Astrocyte (in vitro differentiated cells and primary cell): ENCODE data around the gene ZNF182. TPM values are rescaled to one million over a fixed set of nuclear protein-coding genes. Genes with fewer than 3 reads are reported as not detected.
"Not testable (repeated sequence)": the region's sequence is repeated elsewhere in the genome, so short reads cannot be mapped to it uniquely, and the experiment has no call there.

Experiments
- DNase-seq: peaks from one replicate; pipeline ENCODE4 v3.0.0-alpha.2; 2010; ENCODE audit warnings: low read depth
- FAIRE-seq: peaks from 2 replicates; lab custom pipeline; 2011; peaks lifted over from hg19 to GRCh38; lab: Jason Lieb, UNC
- H2AFZ ChIP-seq: 2 replicates; pipeline ENCODE4 v1.6.0; 2012; ENCODE audit warnings: low read depth, low read length, inconsistent platforms
- H3K27ac ChIP-seq: 2 replicates; pipeline ENCODE4 v1.5.1; 2011; ENCODE audit warnings: low read depth, low read length, inconsistent platforms
- H3K27me3 ChIP-seq: 2 replicates; pipeline ENCODE4 v1.6.0; 2011; ENCODE audit warnings: low read length, inconsistent platforms; ENCODE audit not compliant: insufficient read depth
- H3K36me3 ChIP-seq: 2 replicates; pipeline ENCODE4 v1.5.1; 2011; ENCODE audit warnings: low read length, inconsistent platforms; ENCODE audit not compliant: insufficient read depth
- H3K4me1 ChIP-seq: 2 replicates; pipeline ENCODE4 v1.5.1; 2011; ENCODE audit warnings: low read length, inconsistent platforms; ENCODE audit not compliant: insufficient read depth
- H3K4me2 ChIP-seq: 2 replicates; pipeline ENCODE4 v1.6.0; 2012; ENCODE audit warnings: low read length, inconsistent platforms
- H3K4me3 ChIP-seq: 2 replicates; pipeline ENCODE4 v1.5.1; 2011; ENCODE audit warnings: low read depth, mild to moderate bottlenecking, low read length, inconsistent platforms; ENCODE audit not compliant: insufficient read depth
- H3K79me2 ChIP-seq: 2 replicates; pipeline ENCODE4 v1.6.0; 2012; ENCODE audit warnings: mild to moderate bottlenecking, low read length, inconsistent platforms; ENCODE audit not compliant: insufficient read depth
- H3K9ac ChIP-seq: 2 replicates; pipeline ENCODE4 v1.6.0; 2012; ENCODE audit warnings: mild to moderate bottlenecking, low read length, inconsistent platforms
- H3K9me3 ChIP-seq: 2 replicates; pipeline ENCODE4 v1.5.1; 2012; ENCODE audit warnings: low read depth, mild to moderate bottlenecking, low read length, inconsistent platforms; ENCODE audit not compliant: insufficient read depth
- H4K20me1 ChIP-seq: 2 replicates; pipeline ENCODE4 v1.6.0; 2012; ENCODE audit warnings: low read length, inconsistent platforms; ENCODE audit not compliant: insufficient read depth
- H3K27ac Mint-ChIP-seq: one replicate; pipeline ENCODE4 v1.8.0; 2021; ENCODE audit warnings: mild to moderate bottlenecking, mixed read lengths; ENCODE audit not compliant: unreplicated experiment
- H3K27me3 Mint-ChIP-seq: one replicate; pipeline ENCODE4 v1.8.0; 2021; ENCODE audit warnings: low read depth, mixed read lengths; ENCODE audit not compliant: unreplicated experiment
- H3K36me3 Mint-ChIP-seq: one replicate; pipeline ENCODE4 v1.8.0; 2021; ENCODE audit warnings: low read depth, mixed read lengths; ENCODE audit not compliant: unreplicated experiment
- H3K4me1 Mint-ChIP-seq: one replicate; pipeline ENCODE4 v1.8.0; 2021; ENCODE audit warnings: low read depth, mixed read lengths; ENCODE audit not compliant: unreplicated experiment
- H3K4me3 Mint-ChIP-seq: one replicate; pipeline ENCODE4 v1.8.0; 2021; ENCODE audit warnings: mild to moderate bottlenecking, moderate library complexity, mixed read lengths; ENCODE audit not compliant: unreplicated experiment
- H3K9me3 Mint-ChIP-seq: one replicate; pipeline ENCODE4 v1.8.0; 2021; ENCODE audit warnings: mild to moderate bottlenecking, mixed read lengths; ENCODE audit not compliant: unreplicated experiment
- EZH2 ChIP-seq: IDR thresholded peaks from 2 replicates; pipeline ENCODE4 v1.6.1; 2012; ENCODE audit warnings: mild to moderate bottlenecking, low read length, inconsistent platforms; ENCODE audit not compliant: insufficient read depth
- total RNA-seq: library from RNA; stranded (reverse); gene quantifications from 2 replicates; pipeline ENCODE4 v1.2.1, GENCODE V29; 2021
- TF ChIP-seq, protein P1 (sequence below): IDR thresholded peaks from 2 replicates; pipeline ENCODE4 v1.5.1; 2011; ENCODE audit warnings: low read depth, mild to moderate bottlenecking, inconsistent platforms, low read length, moderate library complexity; ENCODE audit not compliant: insufficient read depth

The ZNF182 gene
- total RNA-seq, 1 donor from 2014 or later, result 4.5 TPM

GRCh38 chrX:47976254-47977151 is 27.3 kb downstream of the ZNF182 start:
- FAIRE-seq (peak; percentile 90), DNase-seq (no peak)
- no peak overlapping the region for H3K4me3 Mint-ChIP-seq
- H3K36me3 ChIP-seq, result peaks cover 4% of the 10 kb centered on the region
- H3K4me2 ChIP-seq, result no peak overlapping the region
- H3K79me2 ChIP-seq, result no peaks in the 10 kb centered on the region
- H3K27me3 ChIP-seq, result no peaks in the 10 kb centered on the region
- TF ChIP-seq EZH2, result no peak
- TF ChIP-seq, protein P1, sequence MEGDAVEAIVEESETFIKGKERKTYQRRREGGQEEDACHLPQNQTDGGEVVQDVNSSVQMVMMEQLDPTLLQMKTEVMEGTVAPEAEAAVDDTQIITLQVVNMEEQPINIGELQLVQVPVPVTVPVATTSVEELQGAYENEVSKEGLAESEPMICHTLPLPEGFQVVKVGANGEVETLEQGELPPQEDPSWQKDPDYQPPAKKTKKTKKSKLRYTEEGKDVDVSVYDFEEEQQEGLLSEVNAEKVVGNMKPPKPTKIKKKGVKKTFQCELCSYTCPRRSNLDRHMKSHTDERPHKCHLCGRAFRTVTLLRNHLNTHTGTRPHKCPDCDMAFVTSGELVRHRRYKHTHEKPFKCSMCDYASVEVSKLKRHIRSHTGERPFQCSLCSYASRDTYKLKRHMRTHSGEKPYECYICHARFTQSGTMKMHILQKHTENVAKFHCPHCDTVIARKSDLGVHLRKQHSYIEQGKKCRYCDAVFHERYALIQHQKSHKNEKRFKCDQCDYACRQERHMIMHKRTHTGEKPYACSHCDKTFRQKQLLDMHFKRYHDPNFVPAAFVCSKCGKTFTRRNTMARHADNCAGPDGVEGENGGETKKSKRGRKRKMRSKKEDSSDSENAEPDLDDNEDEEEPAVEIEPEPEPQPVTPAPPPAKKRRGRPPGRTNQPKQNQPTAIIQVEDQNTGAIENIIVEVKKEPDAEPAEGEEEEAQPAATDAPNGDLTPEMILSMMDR, result no peak
- H3K9me3 ChIP-seq, result peaks cover 36% of the 10 kb centered on the region
- H3K4me3 ChIP-seq, result no peak overlapping the region
- no peak overlapping the region for H3K27ac Mint-ChIP-seq
- no peak overlapping the region for H3K9ac ChIP-seq
- H4K20me1 ChIP-seq, result no peaks in the 10 kb centered on the region
- no peaks in the 10 kb centered on the region for H3K4me1 ChIP-seq
- H2AFZ ChIP-seq, result no peak overlapping the region
- peaks cover 51% of the 10 kb centered on the region for H3K9me3 Mint-ChIP-seq
- no peaks in the 10 kb centered on the region for H3K27me3 Mint-ChIP-seq
- peaks cover 56% of the 10 kb centered on the region for H3K36me3 Mint-ChIP-seq
- H3K4me1 Mint-ChIP-seq, result no peaks in the 10 kb centered on the region
- H3K27ac ChIP-seq, result no peak overlapping the region

DNA sequence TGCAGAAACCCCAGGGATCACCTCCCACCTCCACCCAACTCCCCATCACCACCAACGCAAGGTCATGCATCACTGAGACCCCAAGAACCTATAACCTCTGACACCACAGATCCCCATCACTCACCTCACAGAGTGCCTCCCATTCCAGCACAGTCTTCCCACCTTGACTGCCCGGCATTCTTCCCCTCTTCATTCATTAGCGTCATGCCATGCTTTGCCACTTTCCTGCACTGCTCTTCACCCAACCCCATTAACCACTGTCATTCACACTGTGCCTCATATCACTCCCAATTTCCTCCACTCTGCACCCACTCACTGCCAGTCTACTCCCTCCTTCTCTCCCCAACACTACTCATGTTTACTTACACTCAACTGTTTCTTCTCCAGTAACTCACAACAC is 30.6 kb downstream of the ZNF182 start:
- H3K9ac ChIP-seq, result no peak overlapping the region
- H3K9me3 Mint-ChIP-seq, result peaks cover 48% of the 10 kb centered on the region
- H3K36me3 ChIP-seq, result peaks cover 4% of the 10 kb centered on the region
- H3K36me3 Mint-ChIP-seq, result peaks cover 31% of the 10 kb centered on the region
- H2AFZ ChIP-seq, result no peak overlapping the region
- H3K27me3 ChIP-seq, result no peaks in the 10 kb centered on the region
- H4K20me1 ChIP-seq, result no peaks in the 10 kb centered on the region
- H3K9me3 ChIP-seq, result peaks cover 32% of the 10 kb centered on the region
- no peak overlapping the region for H3K4me3 Mint-ChIP-seq
- H3K4me3 ChIP-seq, result no peak overlapping the region
- H3K4me1 Mint-ChIP-seq, result no peaks in the 10 kb centered on the region
- H3K4me1 ChIP-seq, result no peaks in the 10 kb centered on the region
- no peaks in the 10 kb centered on the region for H3K27me3 Mint-ChIP-seq
- no peak overlapping the region for H3K27ac Mint-ChIP-seq
- no peak overlapping the region for H3K27ac ChIP-seq
- no peak for TF ChIP-seq EZH2
- TF ChIP-seq, protein P1, result no peak
- FAIRE-seq (no peak), DNase-seq (no peak)
- no peaks in the 10 kb centered on the region for H3K79me2 ChIP-seq
- no peak overlapping the region for H3K4me2 ChIP-seq

- DNase-seq, H3K27me3 ChIP-seq, H3K27me3 Mint-ChIP-seq, H3K27ac Mint-ChIP-seq, H3K4me1 ChIP-seq, FAIRE-seq, H3K27ac ChIP-seq, H3K4me3 ChIP-seq, H4K20me1 ChIP-seq, H3K36me3 Mint-ChIP-seq, H3K9me3 ChIP-seq, H3K4me2 ChIP-seq, H3K36me3 ChIP-seq, H3K4me3 Mint-ChIP-seq, H3K9ac ChIP-seq, H3K79me2 ChIP-seq, H3K4me1 Mint-ChIP-seq, H2AFZ ChIP-seq: not testable (repeated sequence)
- peaks cover 14% of the 10 kb centered on the region for H3K9me3 Mint-ChIP-seq
Measured at GRCh38 chrX:47965526-47965925, 38.3 kb downstream of the ZNF182 start.

DNA sequence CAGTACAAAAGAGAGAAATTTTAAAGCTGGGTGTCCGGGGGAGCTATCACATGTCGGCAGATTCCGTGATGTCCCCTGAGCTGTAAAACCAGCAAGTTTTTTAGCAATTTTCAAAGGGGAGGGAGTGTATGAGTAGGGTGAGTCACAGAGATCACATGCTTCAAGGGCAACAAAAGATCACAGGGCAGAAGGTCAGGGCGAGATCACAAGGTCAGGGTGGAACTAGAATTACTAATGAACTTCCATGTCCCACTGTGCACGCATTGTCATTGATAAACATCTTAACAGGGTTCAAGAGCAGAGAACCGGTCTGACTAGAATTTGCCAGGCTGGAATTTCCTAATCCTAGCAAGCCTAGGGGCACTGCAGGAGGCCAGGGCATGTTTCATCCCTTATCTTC is 42.0 kb downstream of the ZNF182 start:
- H3K27ac Mint-ChIP-seq, DNase-seq, H4K20me1 ChIP-seq, H3K4me3 ChIP-seq, H3K4me2 ChIP-seq, H3K27ac ChIP-seq, H3K36me3 ChIP-seq, H3K27me3 ChIP-seq, H3K9ac ChIP-seq, H3K4me3 Mint-ChIP-seq, H3K4me1 Mint-ChIP-seq, H3K36me3 Mint-ChIP-seq, FAIRE-seq, H2AFZ ChIP-seq, H3K79me2 ChIP-seq, H3K27me3 Mint-ChIP-seq, H3K9me3 ChIP-seq, H3K4me1 ChIP-seq, H3K9me3 Mint-ChIP-seq: not testable (repeated sequence)
